Osteocyte (in vitro differentiated cells): ENCODE measurements around the gene ABCB4. TPM values are rescaled to one million over a fixed set of nuclear protein-coding genes. Genes with fewer than 3 reads are reported as not detected.

Source experiments
- DNase-seq: peaks from one replicate; pipeline ENCODE4 v3.0.0; 2021; ENCODE audit warnings: mixed read lengths; ENCODE audit not compliant: unreplicated experiment; ENCODE audit errors: extremely low spot score
- H3K27ac Mint-ChIP-seq: one replicate; pipeline ENCODE4 v1.8.0; 2021; ENCODE audit warnings: mild to moderate bottlenecking, mixed read lengths; ENCODE audit not compliant: unreplicated experiment
- H3K27me3 Mint-ChIP-seq: one replicate; pipeline ENCODE4 v1.8.0; 2021; ENCODE audit warnings: mixed read lengths; ENCODE audit not compliant: unreplicated experiment
- H3K36me3 Mint-ChIP-seq: one replicate; pipeline ENCODE4 v1.8.0; 2021; ENCODE audit warnings: mixed read lengths; ENCODE audit not compliant: unreplicated experiment
- H3K4me1 Mint-ChIP-seq: one replicate; pipeline ENCODE4 v1.8.0; 2021; ENCODE audit warnings: mixed read lengths; ENCODE audit not compliant: unreplicated experiment
- H3K4me3 Mint-ChIP-seq: one replicate; pipeline ENCODE4 v1.8.0; 2021; ENCODE audit warnings: mild to moderate bottlenecking, moderate library complexity, mixed read lengths; ENCODE audit not compliant: unreplicated experiment
- H3K9me3 Mint-ChIP-seq: one replicate; pipeline ENCODE4 v1.8.0; 2021; ENCODE audit warnings: mixed read lengths; ENCODE audit not compliant: unreplicated experiment
- CTCF ChIP-seq: fragments of 200-600 bp; sonication (generic); IDR thresholded peaks from 2 replicates; pipeline ENCODE4 v1.5.0; 2021; ENCODE audit warnings: antibody characterized with exemption, mild to moderate bottlenecking, moderate library complexity
- total RNA-seq: library from RNA; stranded (reverse); gene quantifications from 2 replicates; pipeline ENCODE4 v1.2.1, GENCODE V29; 2021

ABCB4 gene
- total RNA-seq, 1 donor from 2014 or later: not detected

GRCh38 chr7:87375662-87376435, 99.6 kb downstream of the ABCB4 start:
- no peak for TF ChIP-seq CTCF
- peaks cover 12% of the 10 kb centered on the region for H3K36me3 Mint-ChIP-seq
- no peak for DNase-seq
- no peak overlapping the region for H3K4me3 Mint-ChIP-seq
- H3K4me1 Mint-ChIP-seq: no peaks in the 10 kb centered on the region
- no peaks in the 10 kb centered on the region for H3K27me3 Mint-ChIP-seq
- no peak overlapping the region for H3K27ac Mint-ChIP-seq
- H3K9me3 Mint-ChIP-seq: peaks cover 4% of the 10 kb centered on the region

- no peak overlapping the region for H3K27ac Mint-ChIP-seq
- peaks cover 1% of the 10 kb centered on the region for H3K4me1 Mint-ChIP-seq
- H3K4me3 Mint-ChIP-seq: no peak overlapping the region
- H3K9me3 Mint-ChIP-seq: peaks cover 4% of the 10 kb centered on the region
- H3K36me3 Mint-ChIP-seq: peaks cover 15% of the 10 kb centered on the region
- DNase-seq: no peak
- no peak for TF ChIP-seq CTCF
- H3K27me3 Mint-ChIP-seq: no peaks in the 10 kb centered on the region
Observed at GRCh38 chr7:87370660-87371180, 104.8 kb downstream of the ABCB4 start.

- Mint-ChIP-seq H3K27me3 (no peaks in the 10 kb centered on the region), H3K27ac (no peak overlapping the region), H3K4me1 (peaks cover 1% of the 10 kb centered on the region), H3K36me3 (peaks cover 12% of the 10 kb centered on the region), H3K9me3 (peaks cover 4% of the 10 kb centered on the region), H3K4me3 (no peak overlapping the region)
- TF ChIP-seq CTCF: no peak
- no peak for DNase-seq
Observed at GRCh38 chr7:87369216-87369615, 106.3 kb downstream of the ABCB4 start.

GRCh38 chr7:87364246-87364645, 111.2 kb downstream of the ABCB4 start:
- Mint-ChIP-seq H3K4me1 (no peaks in the 10 kb centered on the region), H3K9me3 (no peaks in the 10 kb centered on the region), H3K36me3 (peaks cover 11% of the 10 kb centered on the region), H3K27me3 (no peaks in the 10 kb centered on the region), H3K4me3 (no peak overlapping the region), H3K27ac (no peak overlapping the region)
- no peak for DNase-seq
- no peak for TF ChIP-seq CTCF

GRCh38 chr7:87363342-87363741, 112.1 kb downstream of the ABCB4 start:
- no peak for DNase-seq
- no peak overlapping the region for H3K4me3 Mint-ChIP-seq
- TF ChIP-seq CTCF: no peak
- H3K9me3 Mint-ChIP-seq: no peaks in the 10 kb centered on the region
- no peaks in the 10 kb centered on the region for H3K27me3 Mint-ChIP-seq
- H3K36me3 Mint-ChIP-seq: peaks cover 13% of the 10 kb centered on the region
- no peak overlapping the region for H3K27ac Mint-ChIP-seq
- no peaks in the 10 kb centered on the region for H3K4me1 Mint-ChIP-seq
